22Rv1 (cell line): Measurements from ENCODE around the gene NREP.

ENCODE experiments used
- ZFX ChIP-seq: fragments of 450-650 bp; IDR thresholded peaks from 2 replicates; pipeline ENCODE4 v1.6.1; 2017; ENCODE audit warnings: antibody characterized with exemption, borderline replicate concordance
- TF ChIP-seq, protein P1 (sequence below): fragments of 450-650 bp; IDR thresholded peaks from 2 replicates; pipeline ENCODE4 v1.5.1; 2017; ENCODE audit warnings: mild to moderate bottlenecking

GRCh38 chr5:111697215-111697614 is 59.8 kb downstream of the NREP start:
- TF ChIP-seq, protein P1, sequence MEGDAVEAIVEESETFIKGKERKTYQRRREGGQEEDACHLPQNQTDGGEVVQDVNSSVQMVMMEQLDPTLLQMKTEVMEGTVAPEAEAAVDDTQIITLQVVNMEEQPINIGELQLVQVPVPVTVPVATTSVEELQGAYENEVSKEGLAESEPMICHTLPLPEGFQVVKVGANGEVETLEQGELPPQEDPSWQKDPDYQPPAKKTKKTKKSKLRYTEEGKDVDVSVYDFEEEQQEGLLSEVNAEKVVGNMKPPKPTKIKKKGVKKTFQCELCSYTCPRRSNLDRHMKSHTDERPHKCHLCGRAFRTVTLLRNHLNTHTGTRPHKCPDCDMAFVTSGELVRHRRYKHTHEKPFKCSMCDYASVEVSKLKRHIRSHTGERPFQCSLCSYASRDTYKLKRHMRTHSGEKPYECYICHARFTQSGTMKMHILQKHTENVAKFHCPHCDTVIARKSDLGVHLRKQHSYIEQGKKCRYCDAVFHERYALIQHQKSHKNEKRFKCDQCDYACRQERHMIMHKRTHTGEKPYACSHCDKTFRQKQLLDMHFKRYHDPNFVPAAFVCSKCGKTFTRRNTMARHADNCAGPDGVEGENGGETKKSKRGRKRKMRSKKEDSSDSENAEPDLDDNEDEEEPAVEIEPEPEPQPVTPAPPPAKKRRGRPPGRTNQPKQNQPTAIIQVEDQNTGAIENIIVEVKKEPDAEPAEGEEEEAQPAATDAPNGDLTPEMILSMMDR, result no peak
- TF ChIP-seq ZFX, result no peak
